Islet of Langerhans (tissue), 1 donor: Measurements from ENCODE around the gene PSMG3.

Experiments
- FAIRE-seq: peaks from one replicate; lab custom pipeline; 2011; peaks lifted over from hg19 to GRCh38; lab: Jason Lieb, UNC

Gene PSMG3

GRCh38 chr7:1579481-1580421 is 9.9 kb upstream of the PSMG3 start:
- FAIRE-seq, result no peak

- no peak for FAIRE-seq
Measured at GRCh38 chr7:1578513-1578912, 8.7 kb upstream of the PSMG3 start.

GRCh38 chr7:1576521-1577253 is 6.9 kb upstream of the PSMG3 start:
- no peak for FAIRE-seq

GRCh38 chr7:1575809-1576208 is 6.0 kb upstream of the PSMG3 start:
- no peak for FAIRE-seq

- no peak for FAIRE-seq
Measured at GRCh38 chr7:1572111-1572822, 2.4 kb upstream of the PSMG3 start.

- FAIRE-seq, result no peak
Measured at GRCh38 chr7:1569440-1569832, 396 bp downstream of the PSMG3 start.

GRCh38 chr7:1569016-1569415 is 816 bp downstream of the PSMG3 start:
- no peak for FAIRE-seq

- no peak for FAIRE-seq
Measured at GRCh38 chr7:1567896-1568510, 1.8 kb downstream of the PSMG3 start.

- no peak for FAIRE-seq
Measured at GRCh38 chr7:1567049-1567771, 2.6 kb downstream of the PSMG3 start.

- FAIRE-seq, result no peak
Measured at GRCh38 chr7:1566687-1567048, 3.2 kb downstream of the PSMG3 start.

GRCh38 chr7:1564603-1565022 is 5.2 kb downstream of the PSMG3 start:
- no peak for FAIRE-seq

GRCh38 chr7:1563981-1564602 is 5.7 kb downstream of the PSMG3 start:
- no peak for FAIRE-seq

GRCh38 chr7:1562597-1563051 is 7.2 kb downstream of the PSMG3 start:
- FAIRE-seq, result no peak

GRCh38 chr7:1562116-1562515 is 7.7 kb downstream of the PSMG3 start:
- FAIRE-seq, result no peak

- FAIRE-seq, result no peak
Measured at GRCh38 chr7:1561036-1561940, 8.5 kb downstream of the PSMG3 start.

GRCh38 chr7:1560620-1561031 is 9.2 kb downstream of the PSMG3 start:
- FAIRE-seq, result no peak

- FAIRE-seq, result no peak
Measured at GRCh38 chr7:1559626-1560590, 9.9 kb downstream of the PSMG3 start.

GRCh38 chr7:1558841-1559625 is 10.8 kb downstream of the PSMG3 start:
- FAIRE-seq, result no peak
